Measurements from ENCODE around the gene TMEM132D.
A peak's percentile ranks its signal among the peaks of the same experiment; 100 is the strongest.

Gene TMEM132D

GRCh38 chr12:129071362-129071761 lies 832.5 kb downstream of the TMEM132D start:
- no peak for FAIRE-seq
- no peak for DNase-seq (ENCODE audit: insufficient read length, low spot score)
- no peak for TF ChIP-seq CTCF (IDR thresholded peaks at IDR 0.05; ENCODE audit: insufficient read depth, missing control alignments)

- FAIRE-seq: no peak
- DNase-seq (ENCODE audit: insufficient read length, low spot score): no peak
- TF ChIP-seq CTCF (IDR thresholded peaks at IDR 0.05; ENCODE audit: insufficient read depth, missing control alignments): no peak
These were observed 833.9 kb downstream of the TMEM132D start for GRCh38 chr12:129069886-129070285.

GRCh38 chr12:129068684-129069083 lies 835.1 kb downstream of the TMEM132D start:
- TF ChIP-seq CTCF (IDR thresholded peaks at IDR 0.05; ENCODE audit: insufficient read depth, missing control alignments): no peak
- FAIRE-seq (no peak), DNase-seq (ENCODE audit: insufficient read length, low spot score) (no peak)

- FAIRE-seq: no peak
- DNase-seq (ENCODE audit: insufficient read length, low spot score): no peak
- peak; percentile 15 for TF ChIP-seq CTCF (IDR thresholded peaks at IDR 0.05; ENCODE audit: insufficient read depth, missing control alignments)
These were observed 836.3 kb downstream of the TMEM132D start for GRCh38 chr12:129067491-129067890.

- no peak for DNase-seq (ENCODE audit: insufficient read length, low spot score)
- TF ChIP-seq CTCF (IDR thresholded peaks at IDR 0.05; ENCODE audit: insufficient read depth, missing control alignments): no peak
- FAIRE-seq: no peak
These were observed 839.5 kb downstream of the TMEM132D start for GRCh38 chr12:129064209-129064855.

- DNase-seq (ENCODE audit: insufficient read length, low spot score): no peak
- TF ChIP-seq CTCF (IDR thresholded peaks at IDR 0.05; ENCODE audit: insufficient read depth, missing control alignments): no peak
- FAIRE-seq: no peak
These were observed 840.2 kb downstream of the TMEM132D start for GRCh38 chr12:129063600-129063999.

GRCh38 chr12:129053232-129053631 lies 850.6 kb downstream of the TMEM132D start:
- TF ChIP-seq CTCF (IDR thresholded peaks at IDR 0.05; ENCODE audit: insufficient read depth, missing control alignments): no peak
- no peak for FAIRE-seq
- DNase-seq (ENCODE audit: insufficient read length, low spot score): no peak
